ENCODE data around the gene CHRNB4.

CHRNB4 gene

GRCh38 chr15:78682004-78682651, 41.1 kb upstream of the CHRNB4 start:
- H3K4me3 ChIP-seq, result no peak overlapping the region
- no peak for TF ChIP-seq CTCF (IDR thresholded peaks at IDR 0.05)
- peak; percentile 45 for DNase-seq (ENCODE audit: low spot score)
- no peak overlapping the region for H3K27ac ChIP-seq

GRCh38 chr15:78681281-78682003, 40.4 kb upstream of the CHRNB4 start:
- no peak for TF ChIP-seq CTCF (IDR thresholded peaks at IDR 0.05)
- no peak overlapping the region for H3K4me3 ChIP-seq
- H3K27ac ChIP-seq, result no peak overlapping the region
- DNase-seq (ENCODE audit: low spot score), result peak; percentile 26

GRCh38 chr15:78680431-78681075, 39.5 kb upstream of the CHRNB4 start:
- peak; percentile 43 for DNase-seq (ENCODE audit: low spot score)
- no peak overlapping the region for H3K27ac ChIP-seq
- H3K4me3 ChIP-seq, result no peak overlapping the region
- TF ChIP-seq CTCF (IDR thresholded peaks at IDR 0.05), result no peak

- peak; percentile 45 for DNase-seq (ENCODE audit: low spot score)
- no peak for TF ChIP-seq CTCF (IDR thresholded peaks at IDR 0.05)
- H3K27ac ChIP-seq, result no peak overlapping the region
- H3K4me3 ChIP-seq, result no peak overlapping the region
These were observed 38.1 kb upstream of the CHRNB4 start for GRCh38 chr15:78679089-78679511.

GRCh38 chr15:78676424-78677110, 35.6 kb upstream of the CHRNB4 start:
- TF ChIP-seq CTCF (IDR thresholded peaks at IDR 0.05), result no peak
- Histone ChIP-seq H3K27ac (no peak overlapping the region), H3K4me3 (no peak overlapping the region)
- DNase-seq (ENCODE audit: low spot score), result peak; percentile 12

- H3K27ac ChIP-seq, result no peak overlapping the region
These were observed 34.8 kb upstream of the CHRNB4 start for GRCh38 chr15:78675617-78676360.

More at GRCh38 chr15:78675617-78676360, 34.8 kb upstream of the CHRNB4 start:
- H3K4me3 ChIP-seq, result no peak overlapping the region
- DNase-seq (ENCODE audit: low spot score), result peak; percentile 69
- TF ChIP-seq CTCF (IDR thresholded peaks at IDR 0.05), result no peak
